Mammary epithelial cell (primary cell): ENCODE data around the gene KCNMB2.

ENCODE experiments used
- CTCF ChIP-seq, 2 donors: IDR thresholded peaks in 1 of 2; conservative IDR thresholded peaks in 1 of 2; 2 replicates each; pipeline ENCODE4 v1.5.1; 2011 to 2012; ENCODE audit warnings: inconsistent platforms in 2 of 2, low read length in 2 of 2, mild to moderate bottlenecking in 2 of 2, control low read depth in 1 of 2, low read depth in 1 of 2; ENCODE audit not compliant: insufficient read depth in 1 of 2; ENCODE audit errors: extremely low read depth in 1 of 2
- EZH2 ChIP-seq: IDR thresholded peaks from 2 replicates; pipeline ENCODE4 v1.6.1; 2012; ENCODE audit warnings: low read length, inconsistent platforms, borderline replicate concordance

GRCh38 chr3:178772746-178773145 lies 236.5 kb downstream of the KCNMB2 start:
- no peak for TF ChIP-seq CTCF (conservative IDR thresholded peaks at IDR 0.05 in 1 of 2, IDR thresholded peaks at IDR 0.05 in 1 of 2; ENCODE audit: extremely low read depth in 1 of 2, insufficient read depth in 1 of 2, low read depth in 1 of 2, low read length in 2 of 2)
- no peak for TF ChIP-seq EZH2
